ENCODE measurements around the gene FKBP6. TPM values are rescaled to one million over a fixed set of nuclear protein-coding genes. Genes with fewer than 3 reads are reported as not detected.
"Not testable (repeated sequence)": the region's sequence is repeated elsewhere in the genome, so short reads cannot be mapped to it uniquely, and the experiment has no call there.

Gene FKBP6
- polyA plus RNA-seq, 3 donors, result 0.03 TPM; not detected in 2

DNA sequence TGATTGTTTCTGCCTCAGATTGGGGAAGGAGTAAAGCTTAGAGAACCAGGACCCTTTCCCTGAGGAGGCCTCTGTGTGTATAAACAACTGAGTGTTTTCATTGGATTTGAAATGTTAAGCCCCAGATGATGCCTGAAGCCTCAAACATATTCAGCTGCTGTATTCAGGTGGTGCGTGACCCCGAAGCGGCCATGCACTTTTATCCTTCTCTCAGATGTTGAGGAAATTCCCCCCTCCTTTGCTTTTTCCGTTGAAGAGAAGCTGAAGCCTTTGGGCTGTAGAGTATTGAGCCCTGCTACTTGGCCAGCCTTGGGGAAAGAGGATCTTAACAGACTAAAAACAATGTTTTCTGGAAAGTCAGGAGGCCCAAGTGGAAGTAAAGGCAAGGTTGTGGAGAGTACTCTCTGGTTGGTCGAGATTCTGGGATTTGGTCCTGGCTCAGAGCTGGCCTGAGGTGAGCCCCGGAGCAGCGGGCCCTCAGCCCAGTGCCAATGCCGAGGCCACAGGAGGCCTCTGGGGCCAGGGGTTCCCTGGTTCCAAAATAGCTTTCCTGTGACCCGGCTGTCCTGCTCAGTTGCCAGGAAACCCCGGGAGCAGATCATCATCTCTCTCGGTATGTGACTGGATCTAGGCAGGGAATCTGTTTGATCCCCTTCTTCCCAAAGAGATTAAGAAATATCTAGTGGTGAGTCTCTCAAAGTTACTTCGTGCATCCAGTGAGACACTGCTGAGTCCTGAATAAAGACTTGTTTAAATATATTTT, 22.5 kb downstream of the FKBP6 start:
- WGBS, 3 donors, result 55 to 77% (median 62%) methylated on average over 12 of the region's 12 CpGs
- H3K27ac ChIP-seq (ENCODE audit: low read depth, low read length), result no peak overlapping the region

DNA sequence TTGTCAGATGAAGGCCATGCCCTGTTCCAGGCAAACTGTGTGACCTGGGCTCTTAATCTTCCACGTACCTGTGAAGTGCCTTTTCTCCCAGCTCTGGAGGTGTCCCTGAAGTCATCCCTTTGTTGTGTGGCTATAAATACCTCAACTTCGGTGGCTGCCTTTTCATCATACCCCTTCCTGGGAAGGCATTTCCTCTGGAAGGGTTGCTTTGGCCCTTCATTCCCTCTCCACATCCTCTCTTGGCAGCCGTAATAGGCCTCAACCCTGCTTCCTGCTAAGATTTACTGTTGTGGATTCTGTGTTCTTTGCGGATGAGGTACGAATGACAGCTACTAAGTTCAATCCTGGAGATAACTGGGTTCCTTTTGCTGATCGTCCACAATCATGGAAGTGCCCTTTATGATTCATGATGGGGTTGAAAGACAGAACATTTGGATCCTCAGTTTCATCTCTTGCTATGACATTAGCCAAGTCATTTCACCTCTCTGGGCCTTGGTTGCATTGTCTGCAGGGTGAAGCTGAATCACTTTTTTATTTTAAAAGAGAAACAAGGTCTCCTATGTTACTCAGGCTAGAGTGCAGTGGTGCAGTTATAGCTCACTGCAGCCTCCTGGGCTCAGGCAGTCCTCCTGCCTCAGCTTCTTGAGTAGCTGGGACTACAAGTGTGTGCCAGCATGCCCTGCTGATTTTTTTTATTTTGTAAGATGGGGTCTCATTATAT, 23.6 kb downstream of the FKBP6 start:
- no peak overlapping the region for H3K27ac ChIP-seq (ENCODE audit: low read depth, low read length)
- WGBS, 3 donors, result 52 to 72% (median 53%) methylated on average over 6 of the region's 6 CpGs

DNA sequence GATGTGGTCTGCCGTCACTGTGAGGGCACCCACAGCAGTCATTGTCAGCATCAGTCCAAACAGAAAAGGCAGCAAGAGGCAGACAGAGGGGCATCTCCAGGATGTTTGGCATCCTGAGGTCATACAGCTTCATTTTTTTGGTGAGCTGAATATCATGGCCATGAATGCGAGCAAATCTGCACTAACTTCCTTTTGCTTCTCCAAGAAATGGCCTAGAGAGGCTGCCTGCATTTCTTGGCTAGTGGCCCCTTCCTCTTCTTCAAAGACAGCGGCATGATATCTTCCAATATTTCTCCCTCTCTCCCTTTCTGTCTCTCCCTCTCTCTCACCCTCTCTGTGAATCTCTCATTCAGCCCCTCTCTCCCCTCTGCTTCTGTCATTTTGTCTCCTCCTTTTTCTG, 24.8 kb downstream of the FKBP6 start:
- H3K27ac ChIP-seq (ENCODE audit: low read depth, low read length), result no peak overlapping the region

DNA sequence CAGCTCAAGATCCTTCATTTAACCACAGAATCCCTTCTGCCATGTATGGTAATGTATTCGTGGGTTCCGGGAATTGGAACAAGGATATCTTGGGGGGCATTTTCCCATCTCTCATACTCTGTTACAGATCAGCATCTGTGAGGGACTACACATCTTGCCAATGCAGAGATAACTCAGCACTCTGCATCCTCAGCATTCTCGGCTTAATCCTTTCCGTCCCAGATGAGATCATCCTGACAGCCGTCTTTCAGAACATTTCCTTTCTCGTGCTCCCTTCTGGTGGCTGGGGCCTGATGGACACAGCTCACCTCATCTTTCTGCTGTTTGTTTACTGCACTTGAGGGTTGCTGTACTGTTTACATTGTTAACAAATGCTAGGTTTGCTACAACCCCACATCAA, 25.3 kb downstream of the FKBP6 start:
- WGBS, 3 donors, result 76 to 93% (median 89%) methylated on average over 6 of the region's 6 CpGs
- H3K27ac ChIP-seq (ENCODE audit: low read depth, low read length), result no peak overlapping the region

More for the DNA sequence above, 24.8 kb downstream of the FKBP6 start:
- 95 to 96% (median 95%) methylated on average over 3 of the region's 3 CpGs for WGBS, 3 donors

DNA sequence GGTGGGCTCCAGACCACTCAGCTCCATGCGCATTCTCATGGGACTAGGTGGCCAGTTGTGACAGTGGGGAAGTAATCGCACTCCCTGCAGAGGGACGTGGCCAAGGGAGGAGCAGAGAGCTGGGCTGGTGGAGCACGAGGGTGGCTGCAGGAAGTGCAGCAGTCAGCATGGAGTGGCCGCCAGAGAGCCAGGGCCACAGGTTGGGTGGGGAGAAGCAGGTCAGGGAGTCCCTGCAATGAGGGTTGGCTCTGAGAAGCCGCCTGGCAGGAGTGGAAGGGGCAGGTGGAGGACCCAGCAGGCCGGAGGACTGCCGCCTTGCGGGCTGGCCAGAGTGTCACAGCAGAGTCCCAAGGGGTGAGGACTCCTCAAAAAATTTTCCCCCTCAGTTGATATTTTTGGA, 26.2 kb downstream of the FKBP6 start:
- WGBS, 3 donors, result 85 to 91% (median 90%) methylated on average over 9 of the region's 9 CpGs
- no peak overlapping the region for H3K27ac ChIP-seq (ENCODE audit: low read depth, low read length)

DNA sequence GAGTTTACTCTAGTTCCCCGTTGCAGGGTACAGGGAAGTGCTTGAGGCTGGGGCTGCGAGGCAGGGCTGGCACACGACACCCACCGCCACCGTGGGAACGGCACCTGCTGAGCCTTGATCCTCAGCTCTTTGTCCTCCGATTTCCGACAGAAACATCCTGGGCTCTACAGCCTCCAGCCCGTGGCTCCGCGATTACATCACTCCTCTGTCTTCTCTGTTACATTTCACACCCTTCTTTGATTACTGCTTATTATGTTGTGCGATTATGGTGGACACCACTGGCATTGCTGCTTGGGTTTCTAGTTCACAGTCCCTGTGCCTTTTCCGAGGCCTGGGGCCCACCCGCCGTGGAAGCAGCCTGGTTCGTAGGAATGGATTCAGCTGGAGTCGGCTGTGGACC, 26.9 kb downstream of the FKBP6 start:
- 72 to 88% (median 83%) methylated on average over 17 of the region's 17 CpGs for WGBS, 3 donors
- no peak overlapping the region for H3K27ac ChIP-seq (ENCODE audit: low read depth, low read length)

DNA sequence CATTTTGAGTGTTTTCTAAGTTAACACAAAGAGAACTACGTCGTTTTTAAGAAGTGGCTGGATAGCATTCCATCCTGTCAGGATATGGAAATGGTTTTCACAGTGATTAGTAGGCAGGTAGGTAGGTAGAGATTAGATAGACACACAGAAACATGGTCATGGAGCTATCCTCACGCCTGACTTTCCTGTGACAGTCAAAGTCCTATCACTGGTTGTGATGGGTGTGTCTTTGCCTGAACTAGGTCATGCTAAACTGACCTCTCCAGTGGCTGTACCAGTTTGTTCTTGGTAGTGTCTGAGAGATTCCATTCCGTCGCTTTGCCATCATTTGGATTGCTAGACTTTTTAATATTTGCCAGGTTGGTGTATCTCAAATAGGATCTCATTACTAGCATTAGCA, 28.2 kb downstream of the FKBP6 start:
- 74 to 85% (median 75%) methylated on average over 5 of the region's 5 CpGs for WGBS, 3 donors
- H3K27ac ChIP-seq (ENCODE audit: low read depth, low read length), result no peak overlapping the region

DNA sequence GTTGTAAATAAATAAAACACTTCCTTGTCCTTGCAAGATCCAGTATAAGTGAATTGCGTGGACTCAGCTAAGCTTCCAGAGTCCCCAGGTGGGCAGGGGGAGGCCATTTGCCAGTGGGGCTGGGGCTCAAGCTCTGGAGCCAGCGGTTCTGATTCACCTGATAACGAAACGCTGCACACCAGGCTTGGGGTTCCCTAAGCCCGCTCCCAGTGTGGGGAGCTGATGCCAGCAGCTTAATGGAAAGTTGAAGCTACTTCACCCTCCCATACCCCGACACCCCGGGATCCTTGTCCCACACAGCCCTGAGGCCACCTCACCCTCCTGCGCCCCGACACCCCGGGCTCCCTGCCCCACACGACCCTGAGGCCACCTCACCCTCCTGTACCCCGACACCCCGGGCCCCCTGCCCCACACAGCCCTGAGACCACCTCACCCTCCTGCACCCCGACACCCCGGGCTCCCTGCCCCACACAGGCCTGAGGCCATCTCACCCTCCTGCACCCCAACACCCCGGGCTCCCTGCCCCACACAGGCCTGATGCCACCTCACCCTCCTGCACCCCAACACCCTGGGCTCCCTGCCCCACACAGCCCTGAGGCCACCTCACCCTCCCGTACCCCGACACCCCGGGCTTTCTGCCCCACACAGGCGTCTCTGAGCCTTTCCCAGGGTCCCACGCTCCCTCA, 30.8 kb downstream of the FKBP6 start:
- WGBS, 3 donors, result 66 to 84% (median 82%) methylated on average over 15 to 21 of the region's 21 CpGs
- H3K27ac ChIP-seq (ENCODE audit: low read depth, low read length), result no peak overlapping the region

DNA sequence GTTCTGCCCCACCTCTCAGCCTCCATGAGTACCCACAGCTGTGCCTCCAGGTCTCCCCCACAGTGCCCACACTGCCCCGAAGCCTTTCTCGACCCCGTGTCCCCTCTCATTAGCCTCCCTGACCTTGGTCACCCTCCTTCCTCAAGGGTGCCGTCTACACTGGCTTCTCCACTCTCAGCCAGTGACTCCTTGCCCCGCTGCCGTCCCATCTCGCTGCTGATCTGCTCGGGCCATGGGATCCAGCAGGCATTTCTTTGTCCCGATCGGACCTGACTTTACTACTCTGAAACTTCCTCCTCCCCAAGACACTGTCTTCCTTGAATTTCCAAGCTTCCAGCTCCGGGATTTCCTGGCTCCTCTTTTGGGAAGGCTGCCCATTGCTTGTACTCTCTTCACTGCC, 31.3 kb downstream of the FKBP6 start:
- WGBS, 3 donors, result 72 to 88% (median 84%) methylated on average over 11 of the region's 11 CpGs
- no peak overlapping the region for H3K27ac ChIP-seq (ENCODE audit: low read depth, low read length)

DNA sequence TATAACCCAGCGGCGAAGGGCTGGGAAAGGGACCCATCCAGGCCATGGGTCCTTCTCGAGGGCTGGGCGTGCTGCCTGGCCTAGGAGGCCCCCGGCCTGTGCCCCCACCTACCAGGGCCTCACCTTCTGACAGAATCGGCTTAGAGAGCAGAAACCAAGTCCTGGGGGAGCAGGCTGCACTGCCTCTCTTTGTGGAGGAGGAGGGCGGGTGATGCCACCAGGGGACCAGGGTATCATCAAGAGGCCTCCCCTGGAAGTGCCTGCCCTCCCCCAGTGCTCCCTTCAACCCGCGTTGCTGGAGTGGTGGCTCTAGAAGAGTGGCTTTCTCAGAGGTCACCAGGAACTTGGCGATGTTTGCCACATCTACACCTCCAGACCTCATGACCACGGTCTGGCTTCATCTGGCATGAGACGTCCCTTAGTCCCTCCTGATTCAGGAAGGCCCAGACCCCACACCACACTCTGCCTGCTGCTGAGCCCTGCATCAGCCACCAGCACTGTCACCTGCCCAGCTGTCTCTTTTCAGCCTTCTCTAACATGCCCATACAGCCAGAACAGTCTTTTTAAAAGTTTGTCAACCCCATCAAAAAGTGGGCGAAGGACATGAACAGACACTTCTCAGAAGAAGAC, 31.9 kb downstream of the FKBP6 start:
- H3K27ac ChIP-seq (ENCODE audit: low read depth, low read length), result no peak overlapping the region

DNA sequence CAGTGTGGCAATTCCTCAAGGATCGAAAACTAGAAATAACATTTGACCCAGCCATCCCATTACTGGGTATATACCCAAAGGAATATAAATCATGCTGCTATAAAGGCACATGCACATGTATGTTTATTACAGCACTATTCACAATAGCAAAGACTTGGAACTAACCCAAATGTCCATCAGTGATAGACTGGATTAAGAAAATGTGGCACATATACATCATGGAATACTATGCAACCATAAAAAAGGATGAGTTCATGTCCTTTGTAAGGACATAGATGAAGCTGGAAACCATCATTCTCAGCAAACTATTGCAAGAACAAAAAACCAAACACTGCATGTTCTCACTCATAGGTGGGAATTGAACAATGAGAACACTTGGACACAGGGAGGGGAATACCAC, 32.6 kb downstream of the FKBP6 start:
- 90 to 94% (median 92%) methylated on average over 1 of the region's 1 CpG for WGBS, 3 donors
- H3K27ac ChIP-seq (ENCODE audit: low read depth, low read length), result not testable (repeated sequence)

More for the DNA sequence above, 31.9 kb downstream of the FKBP6 start:
- 94 to 95% (median 94%) methylated on average over 13 of the region's 13 CpGs for WGBS, 3 donors

DNA sequence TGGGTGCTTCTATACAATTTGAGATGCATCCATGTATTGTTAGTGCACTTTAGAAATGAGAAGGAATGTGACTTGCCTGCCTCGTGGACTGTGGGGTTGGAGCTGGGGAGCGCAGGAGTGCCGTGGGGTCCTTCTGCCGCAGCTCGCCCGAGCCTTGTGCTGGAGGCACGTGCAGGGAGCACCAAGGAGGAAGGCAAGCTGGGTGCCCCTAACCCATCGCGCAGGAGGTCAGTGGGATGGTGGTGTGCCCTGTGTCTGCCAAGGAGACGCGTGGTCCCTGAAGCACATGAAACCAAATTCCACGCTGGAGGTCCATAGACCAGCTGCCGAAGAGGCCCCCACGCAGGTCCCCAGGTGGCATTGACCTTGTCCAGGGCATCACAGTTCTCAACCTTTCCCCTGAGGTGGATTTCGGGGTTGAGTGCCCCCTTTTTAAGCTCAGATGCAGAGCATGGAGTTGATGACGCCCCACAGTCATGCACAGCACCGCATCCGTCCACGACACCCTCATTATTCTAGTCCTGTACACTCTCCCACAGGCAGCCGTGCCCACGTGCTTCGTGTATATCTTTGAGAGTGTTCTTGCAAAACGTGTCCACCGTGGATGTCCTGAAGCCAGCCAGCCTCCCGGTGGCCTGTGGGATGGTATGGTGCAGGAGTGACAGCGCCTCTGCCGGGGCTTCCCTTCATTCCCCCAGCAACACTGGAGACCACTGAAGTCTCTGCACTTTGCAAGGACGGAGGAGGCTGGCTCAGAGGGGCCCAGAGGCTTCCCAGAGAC, 35.5 kb downstream of the FKBP6 start:
- no peak overlapping the region for H3K27ac ChIP-seq (ENCODE audit: low read depth, low read length)
- 83 to 88% (median 84%) methylated on average over 28 of the region's 28 CpGs for WGBS, 3 donors

DNA sequence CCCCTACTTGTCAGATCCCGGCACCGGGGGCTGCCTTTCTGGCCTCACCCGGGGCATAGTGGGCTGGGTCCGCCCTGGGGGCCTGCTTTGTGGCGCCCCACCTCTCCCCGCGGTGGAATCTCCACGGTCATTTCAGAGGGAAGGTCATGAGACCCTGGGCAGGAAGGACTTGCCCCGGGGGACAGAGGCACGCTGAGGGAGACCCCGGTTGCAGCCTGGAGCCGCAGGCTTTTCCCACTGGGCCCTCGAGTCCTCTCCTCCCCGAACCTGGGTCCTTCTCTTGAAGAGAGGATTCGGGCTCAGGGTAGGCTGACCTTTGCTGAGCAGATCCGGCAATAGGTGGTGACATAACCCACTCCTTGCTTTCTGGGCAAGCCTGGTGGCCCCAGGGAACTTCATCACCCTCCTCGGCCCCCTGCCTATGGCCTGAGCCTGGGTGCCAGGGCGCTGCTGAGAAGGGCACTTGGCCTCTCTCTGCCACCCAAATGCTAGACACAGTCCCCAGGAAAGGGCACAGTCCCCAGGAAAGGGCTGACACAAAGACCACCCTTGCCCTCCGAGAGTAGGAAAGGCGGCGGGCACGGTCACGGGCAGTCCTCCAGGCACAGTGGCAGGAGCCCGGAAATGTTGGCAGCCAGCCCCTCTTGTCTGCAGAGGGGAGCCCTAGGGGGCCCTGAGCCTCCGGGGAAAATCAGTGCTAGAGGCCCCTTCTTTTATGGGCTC, 36.2 kb downstream of the FKBP6 start:
- WGBS, 3 donors, result 64 to 68% (median 65%) methylated on average over 23 to 25 of the region's 25 CpGs
- no peak overlapping the region for H3K27ac ChIP-seq (ENCODE audit: low read depth, low read length)

DNA sequence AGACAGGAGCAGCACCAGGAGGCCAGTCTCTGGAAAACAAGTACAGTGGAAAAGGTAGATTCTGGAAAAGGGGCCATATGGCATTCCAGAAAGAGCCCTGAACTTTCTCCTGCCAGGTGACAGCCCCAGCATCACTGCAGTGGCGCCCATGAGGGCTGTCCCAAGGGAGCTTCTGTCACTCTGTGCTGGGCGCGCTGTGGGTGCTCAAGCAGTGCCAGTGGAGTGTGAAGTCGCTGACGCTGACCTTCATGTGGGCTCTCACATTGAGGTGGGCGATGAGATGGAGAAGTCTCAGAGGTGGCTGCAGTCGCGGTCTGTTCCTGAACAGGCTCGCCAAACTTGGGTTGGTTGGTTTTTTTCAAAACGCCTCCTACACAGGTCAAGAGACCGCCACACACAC, 38.2 kb downstream of the FKBP6 start:
- WGBS, 3 donors, result 90 to 93% (median 90%) methylated on average over 11 of the region's 11 CpGs

DNA sequence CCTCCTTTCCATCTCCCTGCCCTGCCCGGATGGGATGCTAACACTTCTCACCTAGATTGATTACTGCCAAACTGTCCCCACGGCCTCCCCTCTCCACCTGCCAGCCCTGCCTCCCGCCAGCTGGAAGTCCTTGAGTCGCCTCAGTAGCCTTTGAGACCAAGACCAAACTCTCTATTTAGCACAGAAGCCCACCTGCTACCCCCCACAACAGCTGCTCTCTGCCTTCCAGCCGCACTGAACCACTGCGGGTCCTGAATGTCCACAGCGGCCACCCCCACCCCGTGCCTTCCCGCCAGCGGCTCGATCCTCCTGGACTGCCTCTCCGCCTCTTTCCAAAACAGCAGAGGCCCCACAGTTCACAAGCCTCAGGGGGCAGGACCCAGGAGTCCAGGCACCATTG, 39.0 kb downstream of the FKBP6 start:
- H3K27ac ChIP-seq (ENCODE audit: low read depth, low read length), result no peak overlapping the region
- WGBS, 3 donors, result 76 to 78% (median 78%) methylated on average over 12 of the region's 12 CpGs

More for the DNA sequence above, 38.2 kb downstream of the FKBP6 start:
- no peak overlapping the region for H3K27ac ChIP-seq (ENCODE audit: low read depth, low read length)

DNA sequence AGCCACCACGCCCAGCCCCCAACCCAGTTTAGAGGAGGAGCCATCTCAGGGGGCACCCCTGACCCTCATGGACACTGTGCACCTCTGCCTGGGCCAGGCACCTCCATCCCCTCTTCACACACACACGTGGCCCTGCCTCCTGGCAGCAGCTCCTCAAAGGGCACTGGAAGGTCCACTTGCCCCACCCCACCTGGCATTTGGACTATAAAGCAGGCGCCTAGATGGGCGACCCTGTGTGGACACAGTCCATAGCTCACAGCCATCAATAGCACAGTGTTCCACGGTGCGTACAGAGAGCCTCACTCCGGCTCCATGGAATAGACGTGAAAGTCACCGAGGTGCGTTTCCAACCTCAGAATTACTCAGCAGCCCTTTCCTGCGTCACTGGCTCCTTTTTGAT, 41.0 kb downstream of the FKBP6 start:
- WGBS, 3 donors, result 74 to 86% (median 81%) methylated on average over 11 of the region's 11 CpGs
- H3K27ac ChIP-seq (ENCODE audit: low read depth, low read length), result no peak overlapping the region

DNA sequence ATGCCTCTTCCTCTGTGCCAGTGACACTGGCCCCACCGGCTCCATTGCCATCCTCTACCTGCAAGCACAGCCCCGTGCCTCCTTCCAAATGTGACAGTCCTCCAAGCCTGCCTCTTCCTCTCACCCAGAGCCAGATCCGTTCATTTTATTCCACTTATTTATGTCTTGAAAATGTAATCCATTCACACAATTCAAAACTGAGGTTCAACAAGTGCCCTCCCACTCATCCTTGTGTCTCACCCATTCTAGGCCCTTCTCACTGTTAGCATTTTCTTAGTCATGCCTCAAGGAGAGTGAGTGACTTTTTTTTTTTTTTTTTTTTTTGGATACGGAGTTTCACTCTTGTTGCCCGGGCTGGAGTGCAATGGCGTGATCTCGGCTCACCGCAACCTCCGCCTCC, 41.7 kb downstream of the FKBP6 start:
- WGBS, 3 donors, result 90 to 92% (median 92%) methylated on average over 8 to 9 of the region's 9 CpGs
- H3K27ac ChIP-seq (ENCODE audit: low read depth, low read length), result no peak overlapping the region

DNA sequence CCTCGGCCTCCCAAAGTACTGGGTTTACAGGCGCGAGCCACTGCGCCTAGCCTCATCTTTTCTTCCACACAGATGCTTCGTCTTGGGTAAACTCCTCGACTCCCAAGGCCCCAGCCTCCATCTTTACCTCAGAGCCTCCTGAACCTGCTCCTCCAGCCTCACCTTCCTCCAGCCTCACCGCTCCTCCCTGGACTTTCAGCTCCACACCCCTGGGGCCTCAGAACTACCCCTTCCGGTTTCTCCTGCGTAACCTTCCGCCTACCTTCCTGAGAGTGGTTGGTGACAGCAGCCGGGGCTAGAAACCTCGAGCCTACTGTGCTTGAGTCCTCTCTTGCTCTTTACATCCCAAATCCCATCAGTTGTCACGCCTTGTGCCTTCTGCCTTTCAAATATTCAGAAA, 45.8 kb downstream of the FKBP6 start:
- H3K27ac ChIP-seq (ENCODE audit: low read depth, low read length), result no peak overlapping the region
- WGBS, 3 donors, result 80 to 88% (median 83%) methylated on average over 13 of the region's 13 CpGs
